SU-DHL-6 (cell line): ENCODE results near the gene ANKS1B.

Source experiments
- CTCF ChIP-seq: fragments of 200-600 bp; sonication (generic); IDR thresholded peaks from one replicate; pipeline ENCODE4 v1.5.1; 2017; ENCODE audit warnings: antibody characterized with exemption, mild to moderate bottlenecking, low read length, moderate library complexity; ENCODE audit not compliant: insufficient read depth, poor library complexity, severe bottlenecking
- EZH2phosphoT487 ChIP-seq: fragments of 200-600 bp; sonication (generic), shearing (Covaris generic); conservative IDR thresholded peaks from 2 replicates; pipeline ENCODE4 v1.6.1; 2018; ENCODE audit warnings: mild to moderate bottlenecking, antibody characterized with exemption, low read length, moderate library complexity, mixed read lengths

DNA sequence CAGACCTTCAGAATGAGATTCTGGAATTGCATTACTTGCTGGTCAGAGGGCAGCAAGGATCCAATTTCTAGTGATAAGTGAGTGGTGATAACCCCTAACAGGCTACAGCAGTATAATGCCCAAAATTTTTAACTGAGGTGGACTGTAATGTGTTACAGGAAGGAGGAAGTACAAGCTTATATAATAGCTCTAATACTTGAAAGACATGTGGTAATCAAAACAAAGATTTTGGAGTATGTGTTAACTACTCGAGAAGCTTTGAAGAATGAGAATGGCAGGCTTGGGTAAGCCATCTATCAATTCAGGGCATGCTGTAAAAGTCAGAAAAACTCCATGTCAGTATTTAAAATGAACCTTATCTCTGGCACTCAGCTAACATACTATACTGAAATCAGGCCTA lies 70.5 kb downstream of the ANKS1B start:
- TF ChIP-seq CTCF (no peak), EZH2phosphoT487 (no peak)
